GM20431 (cell line): ENCODE data around the gene RLBP1.

Source experiments
- in situ Hi-C: fragments of 300-500 bp; cut with MseI, MboI; formaldehyde crosslinking; loops from one replicate; pipeline ENCODE4 v1.15.0; 2020; ENCODE audit warnings: low sequenced_read_pairs; ENCODE audit not compliant: unreplicated experiment

RLBP1 gene

GRCh38 chr15:89208256-89208655, 13.1 kb downstream of the RLBP1 start:
- in situ Hi-C loops, result no loop called here

- in situ Hi-C loops, result no loop called here
Measured at GRCh38 chr15:89206908-89207331, 14.5 kb downstream of the RLBP1 start.

GRCh38 chr15:89205991-89206585, 15.3 kb downstream of the RLBP1 start:
- in situ Hi-C loops, result no loop called here

DNA sequence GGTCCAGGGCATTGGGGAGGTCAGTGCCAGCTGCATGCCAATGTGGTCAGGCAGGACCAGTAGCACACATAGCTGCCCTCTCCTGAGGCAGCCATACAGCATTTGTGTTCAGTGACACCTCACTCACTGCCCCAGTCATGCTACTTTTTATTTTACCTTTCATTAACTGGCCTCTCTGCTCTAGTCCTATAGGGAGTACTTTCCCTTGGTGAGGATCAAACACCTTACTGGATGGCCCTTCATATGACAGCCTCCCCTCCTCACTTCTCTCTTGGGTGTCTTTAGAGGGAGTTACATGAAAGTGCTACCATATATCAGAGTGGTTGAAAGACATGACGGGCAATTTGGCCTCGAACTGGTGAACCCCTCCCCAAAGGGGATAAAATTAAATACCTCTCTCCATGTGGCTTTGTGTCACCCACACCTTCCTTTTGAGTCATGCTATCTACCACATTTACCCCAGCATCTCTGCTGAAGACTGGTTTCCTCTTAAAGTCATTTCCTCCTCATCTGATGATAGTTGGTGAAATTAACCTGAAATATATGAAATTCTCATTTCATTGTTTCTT, 17.6 kb downstream of the RLBP1 start:
- in situ Hi-C loops, result no loop called here

DNA sequence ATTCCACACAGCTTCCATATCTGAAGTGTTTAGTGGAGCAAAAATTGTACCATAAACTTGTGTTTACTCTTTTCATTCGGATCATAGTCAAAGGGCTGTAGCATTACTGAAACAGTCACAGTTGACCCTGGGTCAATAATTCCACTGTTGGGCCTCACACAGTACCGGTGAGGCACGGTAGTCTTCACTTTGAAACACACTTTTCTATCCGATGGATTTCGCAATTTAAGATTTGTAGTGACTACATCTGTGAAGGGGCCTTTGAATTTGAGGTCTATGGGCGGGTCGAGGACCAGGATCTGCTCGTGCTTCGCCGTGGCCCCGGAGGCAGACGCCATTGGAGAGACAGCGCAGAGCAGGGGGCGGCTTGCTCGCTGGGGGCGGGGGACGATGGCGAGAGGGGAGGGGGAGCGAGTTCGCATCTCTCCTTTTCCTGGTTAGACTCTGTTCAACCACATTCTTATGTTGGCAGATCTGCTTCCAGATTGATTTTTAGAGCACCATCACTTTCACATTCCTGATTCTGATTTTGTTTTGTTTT, 19.8 kb downstream of the RLBP1 start:
- in situ Hi-C loops, result no loop called here

GRCh38 chr15:89200182-89200581, 21.2 kb downstream of the RLBP1 start:
- in situ Hi-C loops, result no loop called here

- in situ Hi-C loops, result loop anchor here (25.0 kb wide), 1 partner anchor 312 kb away; the partner anchor contains the start of gene HAPLN3
Measured at GRCh38 chr15:89199746-89200145, 21.6 kb downstream of the RLBP1 start.

DNA sequence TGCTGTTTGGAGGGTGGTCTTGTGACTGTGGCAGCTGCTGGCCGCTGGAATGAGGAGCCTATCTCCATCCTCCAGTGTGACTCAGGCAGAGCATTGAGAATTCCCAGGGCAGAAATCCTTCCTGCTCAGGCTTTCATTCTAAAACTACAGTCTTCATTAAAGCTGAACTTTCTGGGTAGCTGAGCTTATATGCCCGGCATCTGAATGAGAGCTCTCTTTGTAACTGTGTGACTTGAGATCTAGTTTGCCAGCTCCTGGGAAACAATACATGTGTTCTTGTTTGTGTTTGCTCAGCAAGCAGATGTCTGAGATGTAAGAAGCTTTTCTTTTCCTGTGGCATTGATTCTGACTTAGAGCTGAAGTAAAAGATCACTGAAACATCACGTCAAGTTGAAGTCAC, 22.4 kb downstream of the RLBP1 start:
- in situ Hi-C loops, result loop anchor here (25.0 kb wide), 1 partner anchor 312 kb away; the partner anchor contains the start of gene HAPLN3

GRCh38 chr15:89198196-89198595, 23.2 kb downstream of the RLBP1 start:
- in situ Hi-C loops, result loop anchor here (25.0 kb wide), 1 partner anchor 311 kb away; the partner anchor contains the start of gene HAPLN3

- in situ Hi-C loops, result loop anchor here (25.0 kb wide), 1 partner anchor 310 kb away; the partner anchor contains the start of gene HAPLN3
Measured at GRCh38 chr15:89197503-89197971, 23.8 kb downstream of the RLBP1 start.

GRCh38 chr15:89196994-89197393, 24.4 kb downstream of the RLBP1 start:
- in situ Hi-C loops, result loop anchor here (25.0 kb wide), 1 partner anchor 310 kb away; the partner anchor contains the start of gene HAPLN3

DNA sequence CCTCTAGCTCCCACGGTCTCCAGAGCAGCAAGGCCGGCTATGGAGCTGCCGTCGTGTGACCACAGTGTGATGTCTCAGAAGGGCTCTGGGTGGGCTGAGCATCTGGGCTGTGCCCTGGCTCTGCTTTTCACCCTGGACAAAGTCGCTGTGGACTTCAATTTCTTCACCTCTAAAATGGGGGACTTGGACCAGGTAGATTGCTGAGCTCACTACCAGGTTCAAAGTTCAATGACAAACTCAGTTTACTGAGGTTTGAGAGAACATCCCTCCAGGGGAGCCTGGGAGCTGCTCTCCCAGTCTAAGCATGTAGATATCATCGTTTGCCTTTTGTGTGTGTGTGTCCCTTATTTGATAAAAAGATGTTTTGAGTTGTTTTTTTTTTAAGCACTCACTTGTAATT, 25.1 kb downstream of the RLBP1 start:
- in situ Hi-C loops, result loop anchor here (25.0 kb wide), 1 partner anchor 309 kb away; the partner anchor contains the start of gene HAPLN3

DNA sequence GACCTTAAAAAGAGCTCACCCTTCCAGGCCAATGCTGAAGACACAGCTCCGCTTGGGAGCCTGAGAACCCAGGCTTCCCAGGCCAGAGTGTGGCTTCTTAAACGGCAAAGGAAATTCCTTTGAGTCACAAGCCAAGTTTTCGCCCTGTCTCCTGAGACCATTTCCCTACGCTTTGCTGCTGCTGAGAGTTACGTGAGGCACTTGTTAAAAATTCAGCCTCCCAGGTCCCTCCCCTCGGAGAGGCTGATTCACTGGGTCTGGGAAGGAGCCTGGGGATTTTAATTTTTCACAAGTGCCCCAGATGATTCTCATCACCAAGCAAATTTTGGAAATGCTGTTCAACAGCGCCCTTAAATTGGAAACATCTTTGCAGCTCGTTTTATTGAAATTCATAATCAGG, 25.5 kb downstream of the RLBP1 start:
- in situ Hi-C loops, result loop anchor here (25.0 kb wide), 1 partner anchor 309 kb away; the partner anchor contains the start of gene HAPLN3

GRCh38 chr15:89194608-89195007, 26.8 kb downstream of the RLBP1 start:
- in situ Hi-C loops, result loop anchor here (25.0 kb wide), 1 partner anchor 307 kb away; the partner anchor contains the start of gene HAPLN3

DNA sequence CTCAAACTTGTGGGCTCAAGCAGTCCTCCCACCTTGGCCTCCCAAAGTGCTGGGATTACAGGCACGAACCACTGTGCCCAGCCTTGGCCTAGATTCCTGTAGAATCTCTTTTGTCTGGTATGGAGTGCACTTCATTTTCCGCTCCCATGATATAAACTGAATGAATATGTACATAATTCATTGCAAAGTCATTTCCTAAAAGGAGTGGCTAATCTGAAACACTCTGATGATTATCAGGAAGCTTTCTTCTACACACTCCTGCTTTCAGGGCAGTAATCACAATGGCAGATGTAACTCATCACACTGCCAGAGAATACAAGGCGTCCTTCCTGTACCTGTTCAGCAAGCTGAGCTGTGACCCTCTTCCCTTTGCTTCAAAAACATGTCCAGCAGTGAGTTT, 28.6 kb downstream of the RLBP1 start:
- in situ Hi-C loops, result loop anchor here (25.0 kb wide), 1 partner anchor 305 kb away; the partner anchor contains the start of gene HAPLN3

GRCh38 chr15:89192136-89192535, 29.2 kb downstream of the RLBP1 start:
- in situ Hi-C loops, result loop anchor here (25.0 kb wide), 1 partner anchor 305 kb away; the partner anchor contains the start of gene HAPLN3

GRCh38 chr15:89187986-89188514, 33.3 kb downstream of the RLBP1 start:
- in situ Hi-C loops, result loop anchor here (25.0 kb wide), 1 partner anchor 301 kb away; the partner anchor contains the start of gene HAPLN3

DNA sequence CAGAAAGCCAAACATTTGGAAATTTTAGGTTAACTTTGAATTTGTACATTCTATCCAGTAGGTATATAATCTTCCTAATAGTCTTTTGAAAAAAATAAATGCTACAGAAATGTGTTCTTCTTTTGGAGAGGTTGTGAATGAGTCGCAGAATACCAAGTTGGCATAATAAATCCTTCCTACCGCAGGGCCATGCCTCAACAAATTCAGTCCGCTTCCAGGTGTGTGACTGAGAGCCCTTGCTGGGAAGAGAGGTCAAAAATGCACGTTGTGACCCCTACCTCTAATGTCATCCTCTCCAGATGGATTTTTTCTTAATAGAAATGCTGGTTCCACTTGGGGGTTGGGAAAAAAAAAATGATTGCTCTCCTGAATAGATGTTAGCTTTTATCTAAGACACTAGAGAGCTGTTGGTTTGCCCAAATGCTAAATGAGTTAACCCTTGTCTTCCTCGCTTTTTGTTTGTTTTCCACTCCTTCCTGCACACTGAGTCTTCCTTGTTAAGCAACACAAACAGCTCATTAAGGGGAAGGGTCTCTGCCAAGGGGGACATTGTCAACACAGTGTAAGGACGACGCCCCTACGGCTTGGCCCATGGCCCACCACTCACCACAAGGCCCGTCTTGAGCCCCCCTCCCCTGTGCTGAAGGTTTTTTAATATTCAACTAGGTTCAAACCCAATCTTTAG, 33.9 kb downstream of the RLBP1 start:
- in situ Hi-C loops, result loop anchor here (25.0 kb wide), 1 partner anchor 300 kb away; the partner anchor contains the start of gene HAPLN3

- in situ Hi-C loops, result loop anchor here (25.0 kb wide), 1 partner anchor 300 kb away; the partner anchor contains the start of gene HAPLN3
Measured at GRCh38 chr15:89186803-89187202, 34.6 kb downstream of the RLBP1 start.
